ENCODE results near the gene SLC52A1. TPM values are rescaled to one million over a fixed set of nuclear protein-coding genes. Genes with fewer than 3 reads are reported as not detected.
"Not testable (repeated sequence)": the region's sequence is repeated elsewhere in the genome, so short reads cannot be mapped to it uniquely, and the experiment has no call there.

SLC52A1 gene
- total RNA-seq, result not detected
- long read RNA-seq, result 0 reads

DNA sequence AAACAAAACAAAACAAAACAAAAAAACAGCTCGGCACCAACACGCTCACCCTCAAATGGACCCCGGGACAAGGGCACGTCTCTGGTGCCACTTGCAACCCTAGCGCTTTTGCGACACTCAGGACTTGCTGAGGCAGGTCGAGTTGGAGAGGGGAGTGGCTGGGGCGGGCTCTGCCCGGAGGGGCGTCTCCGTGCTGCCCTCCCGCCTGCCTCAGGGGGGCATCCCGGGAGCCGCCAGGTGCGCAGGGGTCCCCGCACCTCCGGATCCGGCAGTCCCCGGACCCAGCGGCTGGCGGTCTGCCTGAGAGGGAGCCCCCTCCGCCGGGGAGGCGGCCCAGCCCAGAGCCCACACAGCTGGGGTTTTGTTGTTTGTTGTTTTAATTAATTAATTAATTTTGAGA lies at the start of gene SLC52A1:
TSS of gene SLC52A1 (minus strand) at position 112 of the 400 bp plus-strand sequence. CDS start 820 bp downstream, outside the sequence.
- DNase-seq (ENCODE audit: missing footprints) (no peak), ATAC-seq (no peak)
- intact Hi-C loops (cut with DNase I), result no loop called here

DNA sequence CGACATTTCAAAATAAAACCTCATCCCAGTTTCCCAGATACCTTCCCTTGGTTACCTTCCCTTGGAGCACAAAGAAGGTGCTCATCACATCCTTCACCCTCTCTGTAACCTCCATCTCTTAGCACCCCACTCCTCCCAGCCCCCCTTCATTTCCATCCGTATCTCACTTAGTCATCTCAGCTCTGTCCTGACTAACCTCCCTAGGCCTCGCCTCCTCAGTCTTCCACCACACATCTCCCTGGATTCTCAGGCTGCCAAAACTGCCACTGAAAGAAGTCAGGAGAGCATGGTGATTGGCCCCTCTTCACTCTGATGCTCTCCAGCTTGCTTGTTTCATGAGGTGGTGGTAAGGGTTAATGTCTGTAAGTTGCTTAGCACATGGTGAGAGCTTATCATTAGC lies 45.4 kb upstream of the SLC52A1 start:
- intact Hi-C loops (cut with DNase I), result no loop called here
- ATAC-seq (no peak), DNase-seq (ENCODE audit: missing footprints) (no peak)

- ATAC-seq (peak; percentile 96), DNase-seq (ENCODE audit: missing footprints) (peak; percentile 91)
- intact Hi-C loops (cut with DNase I), result no loop called here
Measured at GRCh38 chr17:5078106-5079028, 43.1 kb upstream of the SLC52A1 start, which contains the start of gene ZFP3. Gene ZFP3, plus strand, starts transcription at chr17:5078467. Its CDS starts 13,038 bp downstream, at chr17:5091505.

DNA sequence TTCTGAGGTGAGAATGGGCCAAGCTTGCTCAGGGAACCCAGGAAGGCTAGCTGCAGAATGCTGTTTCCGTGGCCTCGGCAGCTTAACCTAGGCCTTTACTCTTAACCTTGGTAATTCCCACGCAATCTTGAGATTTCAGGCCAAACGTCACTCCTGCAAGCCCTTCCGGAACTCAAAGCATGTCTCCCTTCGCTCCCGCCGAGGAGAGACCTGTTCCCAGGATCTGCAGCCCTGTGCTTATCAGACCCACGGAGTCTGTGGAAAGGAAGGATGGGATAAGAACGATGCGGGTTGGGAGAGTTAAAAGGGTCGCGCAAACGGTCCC lies 42.5 kb upstream of the SLC52A1 start:
- intact Hi-C loops (cut with DNase I), result no loop called here
- no peak for DNase-seq (ENCODE audit: missing footprints)

DNA sequence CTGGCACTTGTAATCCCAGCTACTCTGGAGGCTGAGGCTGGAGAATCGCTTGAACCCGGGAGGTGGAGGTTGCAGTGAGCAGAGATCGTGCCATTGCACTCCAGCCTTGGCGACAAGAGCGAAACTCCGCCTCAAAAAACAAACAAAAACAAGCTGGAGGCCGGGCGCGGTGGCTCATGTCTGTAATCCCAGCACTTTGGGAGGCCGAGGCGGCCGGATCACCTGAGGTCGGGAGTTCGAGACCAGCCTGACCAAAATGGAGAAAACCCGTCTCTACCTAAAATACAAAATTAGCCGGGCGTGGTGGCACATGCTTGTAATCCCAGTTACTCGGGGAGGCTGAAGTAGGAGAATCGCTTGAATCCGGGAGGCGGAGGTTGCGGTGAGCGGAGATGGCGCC lies 42.0 kb upstream of the SLC52A1 start:
- intact Hi-C loops (cut with DNase I); DNase-seq (ENCODE audit: missing footprints); ATAC-seq: not testable (repeated sequence)

More for the DNA sequence above, 42.5 kb upstream of the SLC52A1 start:
- ATAC-seq, result peak; percentile 15

- ATAC-seq; DNase-seq (ENCODE audit: missing footprints); intact Hi-C loops (cut with DNase I): not testable (repeated sequence)
Measured at GRCh38 chr17:5075472-5075871, 40.2 kb upstream of the SLC52A1 start.

GRCh38 chr17:5069724-5070123 lies 34.5 kb upstream of the SLC52A1 start:
- intact Hi-C loops (cut with DNase I), result no loop called here
- DNase-seq (ENCODE audit: missing footprints), result no peak
- no peak for ATAC-seq

DNA sequence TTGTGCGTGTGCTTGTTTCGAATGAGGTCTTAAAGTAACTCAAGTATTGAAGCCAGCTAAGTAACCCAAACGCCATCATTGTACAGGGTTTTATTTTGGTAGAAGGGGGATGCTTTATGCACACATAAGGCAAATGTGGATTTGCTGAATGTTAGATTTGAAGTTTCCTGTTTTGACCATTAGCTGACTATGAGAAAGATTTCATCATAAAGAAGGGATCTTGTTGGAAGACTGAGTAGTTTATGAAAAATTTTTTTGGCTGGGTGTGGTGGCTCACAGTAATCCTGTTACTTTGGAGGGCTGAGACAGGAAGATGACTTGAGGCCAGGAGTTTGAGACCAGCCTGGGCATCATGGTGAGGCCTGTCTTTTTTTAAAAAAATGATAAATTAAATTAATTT lies 33.0 kb upstream of the SLC52A1 start:
- DNase-seq (ENCODE audit: missing footprints), result no peak
- ATAC-seq, result no peak
- intact Hi-C loops (cut with DNase I), result no loop called here

DNA sequence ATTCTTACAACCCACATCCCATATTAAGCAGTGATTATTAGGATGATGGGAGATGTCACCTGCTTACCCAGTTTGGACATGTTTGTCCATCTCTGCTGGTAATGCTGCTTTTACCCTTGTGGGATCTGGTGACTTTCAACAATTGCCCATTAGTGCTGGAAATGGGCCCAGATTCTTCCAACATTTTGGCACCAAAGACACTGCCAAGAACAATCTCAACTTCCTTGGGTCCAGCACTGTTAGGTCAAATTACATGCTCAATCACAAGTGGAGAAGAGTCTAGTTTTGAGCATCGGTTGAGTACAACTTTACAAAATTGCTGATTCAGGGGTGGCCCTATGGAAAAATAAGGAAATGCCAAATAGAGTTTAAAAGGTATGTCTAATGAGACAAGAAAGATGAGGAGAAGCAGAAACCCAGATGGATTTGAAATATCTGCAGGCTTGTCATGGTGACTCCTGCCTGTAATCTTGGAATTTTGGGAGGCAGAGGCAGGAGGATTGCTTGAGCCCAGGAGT lies 30.1 kb upstream of the SLC52A1 start:
- no peak for DNase-seq (ENCODE audit: missing footprints)
- intact Hi-C loops (cut with DNase I), result no loop called here
- no peak for ATAC-seq

- no peak for ATAC-seq
- intact Hi-C loops (cut with DNase I), result no loop called here
- no peak for DNase-seq (ENCODE audit: missing footprints)
Measured at GRCh38 chr17:5055543-5055942, 20.3 kb upstream of the SLC52A1 start.

- ATAC-seq, result no peak
- intact Hi-C loops (cut with DNase I), result no loop called here
- no peak for DNase-seq (ENCODE audit: missing footprints)
Measured at GRCh38 chr17:5050278-5050677, 15.1 kb upstream of the SLC52A1 start.

DNA sequence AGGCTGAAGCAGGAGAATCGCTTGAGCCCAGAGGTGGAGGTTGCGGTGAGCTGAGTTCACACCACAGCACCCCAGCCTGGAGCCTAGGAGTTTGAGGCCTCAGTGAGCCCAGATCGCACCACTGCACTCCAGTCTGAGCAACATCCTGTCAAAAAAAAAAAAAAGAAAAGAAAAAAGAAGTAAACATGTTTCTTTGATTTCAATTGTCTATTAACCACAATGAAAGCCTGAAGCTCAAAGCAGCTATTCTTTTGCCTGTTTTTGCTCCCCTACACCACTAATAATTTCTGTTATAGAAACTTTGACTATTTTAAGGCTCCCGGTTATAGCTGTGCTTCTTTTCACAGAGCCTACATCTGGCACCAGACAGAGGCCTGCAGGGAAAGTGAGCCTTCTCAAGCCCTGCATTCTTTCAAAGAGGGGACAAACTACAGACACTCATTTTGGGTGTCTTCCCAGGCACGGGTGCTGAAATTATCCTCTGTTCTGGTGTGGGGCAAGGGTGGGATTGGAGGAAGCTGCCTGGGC lies 14.2 kb upstream of the SLC52A1 start:
- intact Hi-C loops (cut with DNase I), result no loop called here
- ATAC-seq, result no peak
- no peak for DNase-seq (ENCODE audit: missing footprints)

- no peak for ATAC-seq
- intact Hi-C loops (cut with DNase I), result no loop called here
- DNase-seq (ENCODE audit: missing footprints), result no peak
Measured at GRCh38 chr17:5047446-5047845, 12.2 kb upstream of the SLC52A1 start.

GRCh38 chr17:5045496-5045895 lies 10.3 kb upstream of the SLC52A1 start:
- DNase-seq (ENCODE audit: missing footprints) (no peak), ATAC-seq (no peak)
- intact Hi-C loops (cut with DNase I), result no loop called here

DNA sequence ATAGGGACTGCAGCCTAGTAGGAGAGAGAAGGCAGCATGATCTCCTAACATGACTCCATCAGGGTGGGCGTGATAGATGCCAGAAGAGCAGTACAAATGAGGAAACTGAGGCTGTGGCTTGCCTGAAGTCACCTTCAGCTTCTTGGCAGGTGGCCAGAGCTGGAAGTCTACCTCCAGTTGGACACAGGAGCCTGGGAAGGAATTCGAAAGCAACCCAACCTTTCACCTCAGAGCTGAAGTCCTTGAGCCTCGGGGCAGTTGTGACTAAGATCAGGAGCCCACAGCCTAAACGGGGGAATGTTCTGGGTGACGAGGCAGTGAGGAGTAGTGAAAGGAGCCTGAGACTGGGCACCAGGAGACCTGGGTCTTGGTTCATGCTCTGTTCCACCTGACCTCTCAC lies 9.4 kb upstream of the SLC52A1 start:
- DNase-seq (ENCODE audit: missing footprints) (no peak), ATAC-seq (no peak)
- intact Hi-C loops (cut with DNase I), result no loop called here

DNA sequence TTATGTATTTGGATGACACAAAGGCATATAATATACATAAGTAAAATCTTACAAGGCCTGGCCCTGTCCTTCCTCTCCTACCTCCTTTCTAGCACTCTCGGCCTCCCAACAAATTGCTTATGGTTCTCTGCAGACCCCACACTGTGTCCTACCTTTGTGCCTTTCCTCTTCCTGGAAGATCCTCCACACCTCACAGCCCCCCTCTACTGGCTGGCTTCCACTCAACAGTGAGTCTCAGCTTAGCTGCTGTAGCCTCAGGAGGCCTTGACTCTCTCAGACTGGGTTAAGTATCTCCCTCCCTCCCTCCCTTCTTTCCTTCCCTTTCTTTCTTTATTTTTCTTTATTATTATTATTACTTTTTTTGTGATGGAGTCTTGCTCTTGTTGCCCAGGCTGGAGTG lies 8.3 kb upstream of the SLC52A1 start:
- ATAC-seq, result no peak
- DNase-seq (ENCODE audit: missing footprints), result no peak
- intact Hi-C loops (cut with DNase I), result no loop called here

- intact Hi-C loops (cut with DNase I), result no loop called here
- no peak for DNase-seq (ENCODE audit: missing footprints)
Measured at GRCh38 chr17:5042157-5043022, 7.2 kb upstream of the SLC52A1 start.

DNA sequence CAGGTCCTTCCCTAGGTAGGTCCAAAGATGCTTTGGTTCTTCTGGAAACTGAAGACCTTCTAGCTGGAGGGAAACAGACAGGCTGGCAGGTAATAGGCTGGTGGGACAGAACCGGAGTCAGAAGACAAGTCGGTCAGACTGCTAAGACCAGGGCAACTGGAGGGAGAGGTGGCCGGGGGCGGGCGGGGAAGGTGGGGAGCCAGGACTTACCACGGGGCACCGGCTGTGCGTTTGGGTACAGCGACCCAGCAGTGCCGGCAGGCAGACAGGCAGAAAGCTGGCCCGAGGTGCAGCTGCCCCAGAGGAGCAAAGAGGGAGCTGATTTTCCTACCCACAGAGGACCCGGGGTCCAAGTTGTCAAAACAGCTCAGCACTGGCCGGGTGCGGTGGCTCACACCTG lies 575 bp downstream of the SLC52A1 start:
- DNase-seq (ENCODE audit: missing footprints) (no peak), ATAC-seq (no peak)
- intact Hi-C loops (cut with DNase I), result no loop called here

More at GRCh38 chr17:5042157-5043022, 7.2 kb upstream of the SLC52A1 start:
- no peak for ATAC-seq

GRCh38 chr17:5034063-5034462 lies 1.2 kb downstream of the SLC52A1 start:
- intact Hi-C loops (cut with DNase I), result no loop called here
- no peak for ATAC-seq
- no peak for DNase-seq (ENCODE audit: missing footprints)

Data from Right ventricle myocardium inferior (tissue), 1 donor.